Measurements from ENCODE around the gene SET.

GRCh38 chr9:128706045-128706444 lies 17.0 kb downstream of the SET start:
- TF ChIP-seq POLR2AphosphoS5 (IDR thresholded peaks at IDR 0.05; ENCODE audit: low read depth) = no peak
- no peak for TF ChIP-seq CTCF (conservative IDR thresholded peaks at IDR 0.05; ENCODE audit: low read depth in 2 of 2)
- TF ChIP-seq EZH2phosphoT487 (IDR thresholded peaks at IDR 0.05; ENCODE audit: unreplicated experiment) = no peak
- no peak for TF ChIP-seq CREB1 (CRISPR knock-in tag; IDR thresholded peaks at IDR 0.05; ENCODE audit: low read depth)
- no peak for TF ChIP-seq EZH2 (IDR thresholded peaks at IDR 0.05; ENCODE audit: low read depth, unreplicated experiment)
- no peak for TF ChIP-seq STAT1 (IDR thresholded peaks at IDR 0.05; ENCODE audit: unreplicated experiment)
- TF ChIP-seq REST (IDR thresholded peaks at IDR 0.05; ENCODE audit: unreplicated experiment) = no peak
- no peak for TF ChIP-seq ZNF114 (CRISPR knock-in tag; IDR thresholded peaks at IDR 0.05)

Measured in GM23338 (cell line).